NB4 (cell line): ENCODE measurements around the gene ZBTB5.

Experiments
- CTCF ChIP-seq: IDR thresholded peaks from one replicate; pipeline ENCODE4 v1.5.1; 2012; ENCODE audit warnings: low read depth, low read length
- MYC ChIP-seq: IDR thresholded peaks from 2 replicates; pipeline ENCODE4 v1.6.1; 2011; ENCODE audit warnings: low read depth, low read length
- POLR2A ChIP-seq: IDR thresholded peaks from 2 replicates; pipeline ENCODE4 v1.6.1; 2011; ENCODE audit warnings: mild to moderate bottlenecking; ENCODE audit not compliant: insufficient read length; ENCODE audit errors: extremely low read depth
- TF ChIP-seq, protein P1 (sequence below): IDR thresholded peaks from 2 replicates; pipeline ENCODE4 v1.6.1; 2011; ENCODE audit warnings: low read depth, low read length

DNA sequence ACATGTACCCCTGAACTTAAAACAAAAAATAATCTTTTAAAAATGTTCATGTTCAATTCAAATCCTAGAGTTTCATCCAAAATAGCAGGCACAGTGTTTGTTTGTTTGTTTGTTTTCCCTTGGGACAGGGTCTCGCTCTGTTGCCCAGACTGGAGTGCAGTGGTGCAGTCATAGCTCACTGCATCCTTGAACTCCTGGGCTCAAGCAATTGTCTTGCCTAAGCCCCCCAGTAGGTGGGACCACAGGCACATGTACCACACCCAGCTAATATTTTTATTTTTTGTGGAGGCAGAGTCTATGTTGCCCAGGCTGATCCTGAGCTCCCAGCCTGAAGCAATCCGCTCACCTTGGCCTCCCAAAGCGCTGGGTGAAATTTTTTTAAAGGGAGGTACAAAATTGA is 15.5 kb upstream of the ZBTB5 start:
- no peak for TF ChIP-seq POLR2A
- TF ChIP-seq CTCF = no peak
- TF ChIP-seq, protein P1, sequence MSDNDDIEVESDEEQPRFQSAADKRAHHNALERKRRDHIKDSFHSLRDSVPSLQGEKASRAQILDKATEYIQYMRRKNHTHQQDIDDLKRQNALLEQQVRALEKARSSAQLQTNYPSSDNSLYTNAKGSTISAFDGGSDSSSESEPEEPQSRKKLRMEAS = no peak
- TF ChIP-seq MYC = no peak
